Measurements from ENCODE around the gene MTA2.

DNA sequence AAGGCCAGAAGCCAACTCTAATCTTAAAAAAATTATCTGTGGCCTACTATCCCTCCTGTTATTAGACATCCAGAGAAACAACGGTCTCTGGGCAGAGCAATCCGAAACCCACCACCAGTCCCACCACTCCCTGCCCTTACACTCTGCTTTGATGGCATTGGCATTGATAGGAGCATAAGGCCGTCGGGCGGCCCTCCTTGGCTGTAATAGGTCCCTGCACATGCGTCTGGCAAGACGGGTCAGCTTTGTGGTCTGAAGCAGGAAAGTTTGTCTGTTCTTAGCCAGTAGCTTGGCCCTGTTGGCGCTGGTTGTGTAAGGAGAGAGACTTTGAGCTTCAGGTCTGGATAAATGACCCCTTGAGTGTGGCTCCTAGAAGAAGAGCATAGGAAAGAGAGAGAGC lies 6.5 kb downstream of the MTA2 start:
- TF ChIP-seq, protein P1, sequence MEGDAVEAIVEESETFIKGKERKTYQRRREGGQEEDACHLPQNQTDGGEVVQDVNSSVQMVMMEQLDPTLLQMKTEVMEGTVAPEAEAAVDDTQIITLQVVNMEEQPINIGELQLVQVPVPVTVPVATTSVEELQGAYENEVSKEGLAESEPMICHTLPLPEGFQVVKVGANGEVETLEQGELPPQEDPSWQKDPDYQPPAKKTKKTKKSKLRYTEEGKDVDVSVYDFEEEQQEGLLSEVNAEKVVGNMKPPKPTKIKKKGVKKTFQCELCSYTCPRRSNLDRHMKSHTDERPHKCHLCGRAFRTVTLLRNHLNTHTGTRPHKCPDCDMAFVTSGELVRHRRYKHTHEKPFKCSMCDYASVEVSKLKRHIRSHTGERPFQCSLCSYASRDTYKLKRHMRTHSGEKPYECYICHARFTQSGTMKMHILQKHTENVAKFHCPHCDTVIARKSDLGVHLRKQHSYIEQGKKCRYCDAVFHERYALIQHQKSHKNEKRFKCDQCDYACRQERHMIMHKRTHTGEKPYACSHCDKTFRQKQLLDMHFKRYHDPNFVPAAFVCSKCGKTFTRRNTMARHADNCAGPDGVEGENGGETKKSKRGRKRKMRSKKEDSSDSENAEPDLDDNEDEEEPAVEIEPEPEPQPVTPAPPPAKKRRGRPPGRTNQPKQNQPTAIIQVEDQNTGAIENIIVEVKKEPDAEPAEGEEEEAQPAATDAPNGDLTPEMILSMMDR (IDR thresholded peaks at IDR 0.05; ENCODE audit: poor library complexity, severe bottlenecking): no peak
- TF ChIP-seq POLR2AphosphoS5 (IDR thresholded peaks at IDR 0.05): no peak
